A549 (cell line): Measurements from ENCODE around the gene ZGPAT. TPM values are rescaled to one million over a fixed set of nuclear protein-coding genes. Genes with fewer than 3 reads are reported as not detected.

Experiments used
- ATAC-seq, 2 experiments: fragments of 200-7000 bp in 1 of 2; fragments of >200 bp in 1 of 2; cut with Nextera tagmentation in 1 of 2; cut with Tn5 transposase in 1 of 2; 3 replicates each; pipeline versions ENCODE4 v1.8.0 to v1.9.1; 2018 to 2020; ENCODE audit warnings: mild to moderate bottlenecking in 1 of 2, moderate library complexity in 1 of 2
- CTCF ChIA-PET: fragments of 300-600 bp; sonication (Branson Sonifier 250); formaldehyde crosslinking; extraction: SDS; loops from one replicate; lab custom pipeline; 2021; ENCODE audit warnings: antibody characterized with exemption, inconsistent platforms; lab: Yijun Ruan, JAX
- POLR2A ChIA-PET: fragments of 350-600 bp; formaldehyde crosslinking; extraction: SDS; loops from one replicate; lab custom pipeline; 2021; ENCODE audit warnings: antibody characterized with exemption, inconsistent platforms; lab: Yijun Ruan, JAX
- DNase-seq, 2 experiments: peaks; one replicate each; pipeline versions ENCODE4 v3.0.0 to v3.0.0-alpha.2; 2011 to 2016; ENCODE audit warnings: low read depth in 1 of 2, low spot score in 1 of 2
- FAIRE-seq: peaks from 2 replicates; lab custom pipeline; 2011; peaks lifted over from hg19 to GRCh38; lab: Jason Lieb, UNC
- H3K27ac ChIP-seq, 2 experiments: fragments of >200 bp; sonication (Bioruptor Twin); formaldehyde crosslinking; 3 replicates each; pipeline ENCODE4 v1.5.1; 2016 to 2017
- H3K4me1 ChIP-seq: fragments of >200 bp; sonication (Bioruptor Twin); formaldehyde crosslinking; 3 replicates; pipeline ENCODE4 v1.6.1; 2016
- H3K4me2 ChIP-seq: fragments of >200 bp; sonication (Bioruptor Twin); formaldehyde crosslinking; 3 replicates; pipeline ENCODE4 v1.6.1; 2016
- H3K4me3 ChIP-seq: fragments of >200 bp; sonication (Bioruptor Twin); formaldehyde crosslinking; 3 replicates; pipeline ENCODE4 v1.5.1; 2016
- H3K9me3 ChIP-seq: fragments of >200 bp; sonication (Bioruptor Twin); formaldehyde crosslinking; 3 replicates; pipeline ENCODE4 v1.6.1; 2016
- ATOH8 ChIP-seq: fragments of 250-450 bp; sonication (Bioruptor Pico); IDR thresholded peaks from 2 replicates; pipeline ENCODE4 v1.5.0; 2020; ENCODE audit warnings: low read depth, mild to moderate bottlenecking, moderate library complexity
- BCL3 ChIP-seq: fragments of >200 bp; sonication (Bioruptor Twin); formaldehyde crosslinking; IDR thresholded peaks from 3 replicates; pipeline ENCODE4 v1.6.1; 2016
- CEBPB ChIP-seq, 2 experiments: fragments of >200 bp in 1 of 2; sonication (Bioruptor Twin) in 1 of 2; formaldehyde crosslinking in 1 of 2; IDR thresholded peaks; 2 replicates each; pipeline ENCODE4 v1.6.1; 2012 to 2016
- CTCF ChIP-seq: fragments of >200 bp; sonication (Bioruptor Twin); formaldehyde crosslinking; IDR thresholded peaks from 3 replicates; pipeline ENCODE4 v1.5.1; 2016
- EHF ChIP-seq: fragments of 250-450 bp; sonication (Bioruptor Pico); IDR thresholded peaks from 2 replicates; pipeline ENCODE4 v1.5.0; 2020; ENCODE audit warnings: mild to moderate bottlenecking
- FOXS1 ChIP-seq: fragments of 250-450 bp; sonication (Bioruptor Pico); IDR thresholded peaks from 2 replicates; pipeline ENCODE4 v1.5.0; 2020; ENCODE audit warnings: mild to moderate bottlenecking, moderate library complexity
- GATA3 ChIP-seq: IDR thresholded peaks from 2 replicates; pipeline ENCODE4 v1.6.1; 2012; ENCODE audit warnings: borderline replicate concordance
- HDAC2 ChIP-seq: fragments of 200-600 bp; sonication (generic); IDR thresholded peaks from 2 replicates; pipeline ENCODE4 v1.6.1; 2016
- HEYL ChIP-seq: fragments of 250-450 bp; sonication (Bioruptor Pico); IDR thresholded peaks from 2 replicates; pipeline ENCODE4 v1.8.0; 2021; ENCODE audit warnings: mild to moderate bottlenecking, moderate library complexity
- HOXA7 ChIP-seq: fragments of 250-450 bp; sonication (Bioruptor Pico); IDR thresholded peaks from 2 replicates; pipeline ENCODE4 v1.5.0; 2020; ENCODE audit warnings: mild to moderate bottlenecking, moderate library complexity
- HOXB13 ChIP-seq: fragments of 250-450 bp; sonication (Bioruptor Pico); IDR thresholded peaks from 2 replicates; pipeline ENCODE4 v1.5.0; 2020; ENCODE audit warnings: low read depth, mild to moderate bottlenecking, moderate library complexity
- JUN ChIP-seq, 2 experiments: fragments of >200 bp; sonication (Bioruptor Twin); formaldehyde crosslinking; IDR thresholded peaks; 2 replicates in 1 of 2; 3 replicates in 1 of 2; pipeline ENCODE4 v1.6.1; 2016 to 2017
- KDM5A ChIP-seq: fragments of 200-600 bp; sonication (generic); IDR thresholded peaks from 2 replicates; pipeline ENCODE4 v1.6.1; 2016; ENCODE audit warnings: antibody characterized with exemption, mild to moderate bottlenecking
- MAX ChIP-seq: IDR thresholded peaks from 2 replicates; pipeline ENCODE4 v1.6.1; 2012
- MAZ ChIP-seq: fragments of 150-350 bp; IDR thresholded peaks from 2 replicates; pipeline ENCODE4 v1.6.1; 2014; ENCODE audit warnings: antibody characterized with exemption, low read depth, low read length, borderline replicate concordance
- NPAS2 ChIP-seq: fragments of 250-450 bp; sonication (Bioruptor Pico); IDR thresholded peaks from 2 replicates; pipeline ENCODE4 v1.8.0; 2022; ENCODE audit warnings: mild to moderate bottlenecking, moderate library complexity, borderline replicate concordance
- NR3C1 ChIP-seq: fragments of >200 bp; sonication (Bioruptor Twin); formaldehyde crosslinking; IDR thresholded peaks from 3 replicates; pipeline ENCODE4 v1.6.1; 2017
- PHF8 ChIP-seq: fragments of 200-600 bp; sonication (generic); IDR thresholded peaks from 2 replicates; pipeline ENCODE4 v1.6.1; 2016; ENCODE audit warnings: low read depth, mild to moderate bottlenecking, antibody characterized with exemption, moderate library complexity, borderline replicate concordance
- POLR2A ChIP-seq: IDR thresholded peaks from 2 replicates; pipeline ENCODE4 v1.6.1; 2012; ENCODE audit warnings: mild to moderate bottlenecking, low read length
- RCOR1 ChIP-seq: fragments of 150-350 bp; IDR thresholded peaks from 2 replicates; pipeline ENCODE4 v1.6.1; 2014; ENCODE audit warnings: antibody characterized with exemption, low read length, low read depth
- RNF2 ChIP-seq: fragments of 200-600 bp; sonication (generic); IDR thresholded peaks from 2 replicates; pipeline ENCODE4 v1.6.1; 2016; ENCODE audit warnings: low read depth, mild to moderate bottlenecking, antibody characterized with exemption, moderate library complexity, borderline replicate concordance
- SMC3 ChIP-seq: fragments of >200 bp; sonication (Bioruptor Twin); formaldehyde crosslinking; IDR thresholded peaks from 3 replicates; pipeline ENCODE4 v1.6.1; 2018; ENCODE audit warnings: inconsistent platforms
- SREBF2 ChIP-seq: fragments of 450-650 bp; IDR thresholded peaks from 2 replicates; pipeline ENCODE4 v1.6.1; 2014; ENCODE audit warnings: mild to moderate bottlenecking, moderate library complexity
- TFCP2L1 ChIP-seq: fragments of 250-450 bp; sonication (Bioruptor Pico); IDR thresholded peaks from 2 replicates; pipeline ENCODE4 v1.5.0; 2021; ENCODE audit warnings: mild to moderate bottlenecking
- USF2 ChIP-seq: fragments of 450-650 bp; IDR thresholded peaks from 2 replicates; pipeline ENCODE4 v1.6.1; 2014; ENCODE audit warnings: antibody characterized with exemption
- ZSCAN20 ChIP-seq: fragments of 250-450 bp; sonication (Bioruptor Pico); IDR thresholded peaks from 2 replicates; pipeline ENCODE4 v1.8.0; 2022; ENCODE audit warnings: mild to moderate bottlenecking, moderate library complexity
- WGBS: methylation state at CpG from one replicate; pipeline ENCODE4 v1.1.6; 2017; ENCODE audit errors: missing lambda C conversion rate; 5-methylcytosine and 5-hydroxymethylcytosine counted together
- polyA plus RNA-seq, 4 experiments: library from polyadenylated mRNA; depleted of rRNA in 3 of 4; stranded (reverse); fragments of >200 nt; fragmentation: RNase III in 1 of 4; extraction: RNeasy Plus Mini Kit Qiagen cat#74134 plus additional on column Dnase treatment in 1 of 4; gene quantifications; 2 replicates in 3 of 4; 3 replicates in 1 of 4; pipeline ENCODE4 v1.2.3, GENCODE V29; 2011 to 2017
- TF ChIP-seq, protein P1 (sequence below): fragments of 150-350 bp; IDR thresholded peaks from 2 replicates; pipeline ENCODE4 v1.6.1; 2014; ENCODE audit warnings: low read depth, mild to moderate bottlenecking, low read length

Gene ZGPAT
- polyA plus RNA-seq, 2 of the 4 experiments (the other 2 are of a cell fraction) = 9.5 to 23.9 TPM

DNA sequence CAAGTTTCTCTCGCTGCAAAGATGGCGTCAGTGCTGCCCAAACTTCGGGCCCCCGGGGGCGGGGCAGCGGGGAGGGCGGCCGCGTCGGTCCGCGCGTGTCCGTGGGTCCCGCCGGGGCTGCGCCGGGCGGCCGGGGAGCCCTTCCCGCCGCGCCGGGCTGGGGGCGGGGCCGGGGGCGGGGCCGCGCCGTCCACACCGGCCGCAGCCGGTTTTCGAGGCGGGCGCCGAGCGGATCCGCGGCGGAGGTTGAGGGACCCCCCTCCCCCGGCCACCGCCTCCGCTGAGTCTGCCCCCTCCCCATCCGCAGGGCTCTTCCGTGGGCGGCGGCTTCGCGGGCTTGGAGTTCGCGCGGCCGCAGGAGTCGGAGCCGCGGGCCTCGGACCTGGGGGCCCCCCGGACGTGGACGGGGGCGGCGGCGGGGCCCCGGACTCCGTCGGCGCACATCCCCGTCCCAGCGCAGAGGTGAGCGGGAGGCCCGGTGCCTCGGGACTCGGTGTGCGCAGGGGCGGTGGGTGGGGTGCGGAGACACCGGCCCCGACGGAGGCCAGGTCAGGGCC, 32.3 kb downstream of the ZGPAT start:
- TF ChIP-seq BCL3 = 0 out of 3 replicates have a peak, but pooled peaks have one; percentile 37
- TF ChIP-seq PHF8 = 0 out of 2 replicates have a peak, but pooled peaks have one; percentile 23
- no peak for TF ChIP-seq FOXS1 (CRISPR knock-in tag)
- peak in 1 of 2 experiments; percentile 45; a peak in 1 of 5 replicates for TF ChIP-seq JUN (IDR thresholded peaks at IDR 0.05)
- DNase-seq (peak in 1 of 2 experiments; percentile 45), ATAC-seq (peak; percentile 21 to 27), FAIRE-seq (no peak)
- Histone ChIP-seq H3K4me2 (peak overlapping the region; percentile 98), H3K4me1 (peaks cover 17% of the 10 kb centered on the region), H3K4me3 (peak overlapping the region; percentile 97), H3K9me3 (no peaks in the 10 kb centered on the region), H3K27ac (peak overlapping the region; percentile 93 to 96)
- ChIA-PET POLR2A (interaction anchor here (1.2 to 1.6 kb wide), 7 partner anchors 12 to 240 kb away, joined by 3 to 16 read pairs (median 5); partner anchors contain the start of genes ARFRP1, PPDPF, TPD52L2 and ZGPAT), CTCF (interaction anchor here (0.7 to 2.2 kb wide), 8 partner anchors 11 to 246 kb away, joined by 3 to 12 read pairs (median 3); no protein-coding TSS in a partner anchor)
- WGBS = no CpG with 5 or more reads among the region's 80 CpGs

- FAIRE-seq = peak; percentile 28
- ATAC-seq = peak; percentile 58 to 85
- H3K27ac ChIP-seq = peak overlapping the region; percentile 93 to 96
- ChIA-PET POLR2A (interaction anchor here (0.5 to 1.6 kb wide), 11 partner anchors 9 to 240 kb away, joined by 3 to 16 read pairs (median 5); partner anchors contain the start of genes ARFRP1, DNAJC5, PPDPF and TPD52L2), CTCF (interaction anchor here (0.7 to 2.2 kb wide), 13 partner anchors 11 to 246 kb away, joined by 3 to 12 read pairs (median 3); no protein-coding TSS in a partner anchor)
- WGBS = 0% methylated on average over 8 of the region's 29 CpGs
- DNase-seq = peak; percentile 90 to 94
- H3K4me2 ChIP-seq = peak overlapping the region; percentile 98
- TF ChIP-seq, protein P1, sequence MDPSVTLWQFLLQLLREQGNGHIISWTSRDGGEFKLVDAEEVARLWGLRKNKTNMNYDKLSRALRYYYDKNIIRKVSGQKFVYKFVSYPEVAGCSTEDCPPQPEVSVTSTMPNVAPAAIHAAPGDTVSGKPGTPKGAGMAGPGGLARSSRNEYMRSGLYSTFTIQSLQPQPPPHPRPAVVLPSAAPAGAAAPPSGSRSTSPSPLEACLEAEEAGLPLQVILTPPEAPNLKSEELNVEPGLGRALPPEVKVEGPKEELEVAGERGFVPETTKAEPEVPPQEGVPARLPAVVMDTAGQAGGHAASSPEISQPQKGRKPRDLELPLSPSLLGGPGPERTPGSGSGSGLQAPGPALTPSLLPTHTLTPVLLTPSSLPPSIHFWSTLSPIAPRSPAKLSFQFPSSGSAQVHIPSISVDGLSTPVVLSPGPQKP = no peak
- TF ChIP-seq HOXB13 (no peak), CTCF (no peak), MAX (peak; percentile 93), HOXA7 (CRISPR knock-in tag) (no peak), JUN (IDR thresholded peaks at IDR 0.05) (peak in 1 of 2 experiments; percentile 15; a peak in 1 of 5 replicates), TFCP2L1 (no peak), SMC3 (0 out of 3 replicates have a peak, but pooled peaks have one; percentile 9), USF2 (0 out of 2 replicates have a peak, but pooled peaks have one; percentile 2), RCOR1 (no peak), CEBPB (IDR thresholded peaks at IDR 0.05) (peak; percentile 97 to 100), ZSCAN20 (CRISPR knock-in tag) (no peak), MAZ (no peak), EHF (CRISPR knock-in tag) (no peak), GATA3 (peak; percentile 12; the same call in 1 of the 2 replicates), POLR2A (peak; percentile 13; the same call in 1 of the 2 replicates), SREBF2 (no peak), HEYL (CRISPR knock-in tag) (no peak), KDM5A (no peak), RNF2 (0 out of 2 replicates have a peak, but pooled peaks have one; percentile 46), NR3C1 (no peak), NPAS2 (CRISPR knock-in tag) (peak; percentile 68; the same call in 1 of the 2 replicates), HDAC2 (no peak), ATOH8 (no peak)
- no peaks in the 10 kb centered on the region for H3K9me3 ChIP-seq
- H3K4me3 ChIP-seq = peak overlapping the region; percentile 97
- peaks cover 17% of the 10 kb centered on the region for H3K4me1 ChIP-seq
Observed at GRCh38 chr20:63740627-63741353, 33.0 kb downstream of the ZGPAT start.
